Astrocyte (in vitro differentiated cells and primary cell): Measurements from ENCODE around the gene LRMDA. TPM values are rescaled to one million over a fixed set of nuclear protein-coding genes. Genes with fewer than 3 reads are reported as not detected.

Source experiments
- DNase-seq: peaks from one replicate; pipeline ENCODE4 v3.0.0-alpha.2; 2010; ENCODE audit warnings: low read depth
- FAIRE-seq: peaks from 2 replicates; lab custom pipeline; 2011; peaks lifted over from hg19 to GRCh38; lab: Jason Lieb, UNC
- H2AFZ ChIP-seq: 2 replicates; pipeline ENCODE4 v1.6.0; 2012; ENCODE audit warnings: low read depth, low read length, inconsistent platforms
- H3K27ac ChIP-seq: 2 replicates; pipeline ENCODE4 v1.5.1; 2011; ENCODE audit warnings: low read depth, low read length, inconsistent platforms
- H3K27me3 ChIP-seq: 2 replicates; pipeline ENCODE4 v1.6.0; 2011; ENCODE audit warnings: low read length, inconsistent platforms; ENCODE audit not compliant: insufficient read depth
- H3K36me3 ChIP-seq: 2 replicates; pipeline ENCODE4 v1.5.1; 2011; ENCODE audit warnings: low read length, inconsistent platforms; ENCODE audit not compliant: insufficient read depth
- H3K4me1 ChIP-seq: 2 replicates; pipeline ENCODE4 v1.5.1; 2011; ENCODE audit warnings: low read length, inconsistent platforms; ENCODE audit not compliant: insufficient read depth
- H3K4me2 ChIP-seq: 2 replicates; pipeline ENCODE4 v1.6.0; 2012; ENCODE audit warnings: low read length, inconsistent platforms
- H3K4me3 ChIP-seq: 2 replicates; pipeline ENCODE4 v1.5.1; 2011; ENCODE audit warnings: low read depth, mild to moderate bottlenecking, low read length, inconsistent platforms; ENCODE audit not compliant: insufficient read depth
- H3K79me2 ChIP-seq: 2 replicates; pipeline ENCODE4 v1.6.0; 2012; ENCODE audit warnings: mild to moderate bottlenecking, low read length, inconsistent platforms; ENCODE audit not compliant: insufficient read depth
- H3K9ac ChIP-seq: 2 replicates; pipeline ENCODE4 v1.6.0; 2012; ENCODE audit warnings: mild to moderate bottlenecking, low read length, inconsistent platforms
- H3K9me3 ChIP-seq: 2 replicates; pipeline ENCODE4 v1.5.1; 2012; ENCODE audit warnings: low read depth, mild to moderate bottlenecking, low read length, inconsistent platforms; ENCODE audit not compliant: insufficient read depth
- H4K20me1 ChIP-seq: 2 replicates; pipeline ENCODE4 v1.6.0; 2012; ENCODE audit warnings: low read length, inconsistent platforms; ENCODE audit not compliant: insufficient read depth
- H3K27ac Mint-ChIP-seq: one replicate; pipeline ENCODE4 v1.8.0; 2021; ENCODE audit warnings: mild to moderate bottlenecking, mixed read lengths; ENCODE audit not compliant: unreplicated experiment
- H3K27me3 Mint-ChIP-seq: one replicate; pipeline ENCODE4 v1.8.0; 2021; ENCODE audit warnings: low read depth, mixed read lengths; ENCODE audit not compliant: unreplicated experiment
- H3K36me3 Mint-ChIP-seq: one replicate; pipeline ENCODE4 v1.8.0; 2021; ENCODE audit warnings: low read depth, mixed read lengths; ENCODE audit not compliant: unreplicated experiment
- H3K4me1 Mint-ChIP-seq: one replicate; pipeline ENCODE4 v1.8.0; 2021; ENCODE audit warnings: low read depth, mixed read lengths; ENCODE audit not compliant: unreplicated experiment
- H3K4me3 Mint-ChIP-seq: one replicate; pipeline ENCODE4 v1.8.0; 2021; ENCODE audit warnings: mild to moderate bottlenecking, moderate library complexity, mixed read lengths; ENCODE audit not compliant: unreplicated experiment
- H3K9me3 Mint-ChIP-seq: one replicate; pipeline ENCODE4 v1.8.0; 2021; ENCODE audit warnings: mild to moderate bottlenecking, mixed read lengths; ENCODE audit not compliant: unreplicated experiment
- CTCF ChIP-seq: IDR thresholded peaks from 2 replicates; pipeline ENCODE4 v1.5.1; 2011; ENCODE audit warnings: low read depth, mild to moderate bottlenecking, inconsistent platforms, low read length, moderate library complexity; ENCODE audit not compliant: insufficient read depth
- EZH2 ChIP-seq: IDR thresholded peaks from 2 replicates; pipeline ENCODE4 v1.6.1; 2012; ENCODE audit warnings: mild to moderate bottlenecking, low read length, inconsistent platforms; ENCODE audit not compliant: insufficient read depth
- total RNA-seq: library from RNA; stranded (reverse); gene quantifications from 2 replicates; pipeline ENCODE4 v1.2.1, GENCODE V29; 2021

The LRMDA gene
- total RNA-seq, 1 donor from 2014 or later = 2.7 TPM

GRCh38 chr10:76138286-76138685 lies 706.9 kb downstream of the LRMDA start:
- H3K79me2 ChIP-seq = no peaks in the 10 kb centered on the region
- H3K4me1 Mint-ChIP-seq = no peaks in the 10 kb centered on the region
- no peak overlapping the region for H3K4me3 Mint-ChIP-seq
- peaks cover 5% of the 10 kb centered on the region for H3K27me3 Mint-ChIP-seq
- no peak overlapping the region for H2AFZ ChIP-seq
- no peaks in the 10 kb centered on the region for H3K9me3 ChIP-seq
- no peaks in the 10 kb centered on the region for H3K36me3 ChIP-seq
- FAIRE-seq = no peak
- H3K4me1 ChIP-seq = no peaks in the 10 kb centered on the region
- H3K27ac ChIP-seq = no peak overlapping the region
- no peak overlapping the region for H3K4me2 ChIP-seq
- H3K27me3 ChIP-seq = peaks cover 7% of the 10 kb centered on the region
- TF ChIP-seq CTCF (no peak), EZH2 (no peak)
- H3K36me3 Mint-ChIP-seq = no peaks in the 10 kb centered on the region
- no peak for DNase-seq
- H4K20me1 ChIP-seq = no peaks in the 10 kb centered on the region
- H3K9ac ChIP-seq = no peak overlapping the region
- no peak overlapping the region for H3K4me3 ChIP-seq
- H3K9me3 Mint-ChIP-seq = no peaks in the 10 kb centered on the region
- no peak overlapping the region for H3K27ac Mint-ChIP-seq

GRCh38 chr10:76138906-76139305 lies 707.5 kb downstream of the LRMDA start:
- Histone ChIP-seq H3K4me2 (no peak overlapping the region), H2AFZ (no peak overlapping the region), H4K20me1 (no peaks in the 10 kb centered on the region), H3K9ac (no peak overlapping the region), H3K27me3 (peaks cover 7% of the 10 kb centered on the region), H3K36me3 (no peaks in the 10 kb centered on the region), H3K79me2 (no peaks in the 10 kb centered on the region), H3K4me1 (no peaks in the 10 kb centered on the region), H3K9me3 (no peaks in the 10 kb centered on the region), H3K27ac (no peak overlapping the region), H3K4me3 (no peak overlapping the region)
- no peaks in the 10 kb centered on the region for H3K36me3 Mint-ChIP-seq
- H3K4me1 Mint-ChIP-seq = no peaks in the 10 kb centered on the region
- peaks cover 5% of the 10 kb centered on the region for H3K27me3 Mint-ChIP-seq
- no peaks in the 10 kb centered on the region for H3K9me3 Mint-ChIP-seq
- no peak overlapping the region for H3K27ac Mint-ChIP-seq
- no peak for TF ChIP-seq CTCF
- no peak for DNase-seq
- FAIRE-seq = no peak
- H3K4me3 Mint-ChIP-seq = peak overlapping the region; percentile 29

- Histone ChIP-seq H3K4me1 (no peaks in the 10 kb centered on the region), H3K27me3 (peaks cover 7% of the 10 kb centered on the region), H3K79me2 (no peaks in the 10 kb centered on the region), H3K9me3 (no peaks in the 10 kb centered on the region), H3K4me3 (no peak overlapping the region), H3K36me3 (no peaks in the 10 kb centered on the region), H4K20me1 (no peaks in the 10 kb centered on the region), H3K9ac (no peak overlapping the region), H3K4me2 (no peak overlapping the region), H3K27ac (no peak overlapping the region), H2AFZ (no peak overlapping the region)
- no peak overlapping the region for H3K27ac Mint-ChIP-seq
- H3K4me1 Mint-ChIP-seq = no peaks in the 10 kb centered on the region
- peaks cover 5% of the 10 kb centered on the region for H3K27me3 Mint-ChIP-seq
- H3K9me3 Mint-ChIP-seq = no peaks in the 10 kb centered on the region
- no peak overlapping the region for H3K4me3 Mint-ChIP-seq
- TF ChIP-seq CTCF (no peak), EZH2 (no peak)
- FAIRE-seq (no peak), DNase-seq (no peak)
- H3K36me3 Mint-ChIP-seq = no peaks in the 10 kb centered on the region
Measured at GRCh38 chr10:76139431-76139830, 708.0 kb downstream of the LRMDA start.
